GM23338 (cell line): ENCODE results near the gene ZKSCAN8. TPM values are rescaled to one million over a fixed set of nuclear protein-coding genes. Genes with fewer than 3 reads are reported as not detected.

Experiments
- ATAC-seq: fragments of 200-7000 bp; cut with Tn5 transposase; 3 replicates; pipeline ENCODE4 v1.9.1; 2020
- DNase-seq: peaks from one replicate; pipeline ENCODE4 v3.0.0-alpha.2; 2015; ENCODE audit warnings: low spot score
- H2AFZ ChIP-seq: fragments of 200-600 bp; sonication (generic); 2 replicates; pipeline ENCODE4 v1.8.0; 2016; ENCODE audit warnings: antibody characterized with exemption, mild to moderate bottlenecking, moderate library complexity
- H3F3A ChIP-seq: fragments of 200-600 bp; sonication (generic); replicated peaks from 2 replicates; pipeline ENCODE4 v1.8.0; 2017; ENCODE audit warnings: antibody characterized with exemption, mixed run types, low read depth
- H3K27ac ChIP-seq: fragments of 200-600 bp; sonication (generic); 2 replicates; pipeline ENCODE4 v1.6.1; 2016; ENCODE audit warnings: low read depth
- H3K27me3 ChIP-seq: fragments of 200-600 bp; sonication (generic); 2 replicates; pipeline ENCODE4 v1.8.0; 2016; ENCODE audit warnings: mild to moderate bottlenecking, mixed run types, moderate library complexity; ENCODE audit not compliant: insufficient read depth
- H3K36me3 ChIP-seq: fragments of 200-600 bp; sonication (generic); 2 replicates; pipeline ENCODE4 v1.8.0; 2016; ENCODE audit warnings: mild to moderate bottlenecking; ENCODE audit not compliant: insufficient read depth
- H3K4me1 ChIP-seq: fragments of 200-600 bp; sonication (generic); 2 replicates; pipeline ENCODE4 v1.8.0; 2016; ENCODE audit warnings: mild to moderate bottlenecking, moderate library complexity; ENCODE audit not compliant: insufficient read depth
- H3K4me2 ChIP-seq: fragments of 200-600 bp; sonication (generic); 2 replicates; pipeline ENCODE4 v1.7.1; 2017; ENCODE audit warnings: mixed run types
- H3K4me3 ChIP-seq: fragments of 200-600 bp; sonication (generic); 2 replicates; pipeline ENCODE4 v1.6.1; 2016; ENCODE audit warnings: mixed run types
- H3K79me2 ChIP-seq: fragments of 200-600 bp; sonication (generic); replicated peaks from 2 replicates; pipeline ENCODE4 v1.8.0; 2017; ENCODE audit warnings: mild to moderate bottlenecking; ENCODE audit not compliant: insufficient read depth
- H3K9me2 ChIP-seq: fragments of 200-600 bp; sonication (generic); 2 replicates; pipeline ENCODE4 v1.8.0; 2017; ENCODE audit not compliant: insufficient read depth
- H4K20me1 ChIP-seq: fragments of 200-600 bp; sonication (generic); replicated peaks from 2 replicates; pipeline ENCODE4 v1.8.0; 2017; ENCODE audit warnings: mild to moderate bottlenecking; ENCODE audit not compliant: insufficient read depth
- H3K27ac Mint-ChIP-seq: 2 replicates; pipeline ENCODE4 v1.8.0; 2020; ENCODE audit warnings: inconsistent platforms, mild to moderate bottlenecking, moderate library complexity, mixed read lengths
- H3K27me3 Mint-ChIP-seq: 3 replicates; pipeline ENCODE4 v1.8.0; 2022; ENCODE audit warnings: low read depth, mild to moderate bottlenecking, moderate library complexity, mixed read lengths, inconsistent platforms; ENCODE audit not compliant: insufficient read depth, poor library complexity
- H3K36me3 Mint-ChIP-seq: 3 replicates; pipeline ENCODE4 v1.8.0; 2021; ENCODE audit warnings: low read depth, mild to moderate bottlenecking, inconsistent platforms, moderate library complexity, mixed read lengths
- H3K4me1 Mint-ChIP-seq: 3 replicates; pipeline ENCODE4 v1.8.0; 2020; ENCODE audit warnings: mild to moderate bottlenecking, inconsistent platforms, mixed read lengths
- H3K4me3 Mint-ChIP-seq: 3 replicates; pipeline ENCODE4 v1.8.0; 2021; ENCODE audit warnings: moderate library complexity, mild to moderate bottlenecking, inconsistent platforms, mixed read lengths
- H3K9me3 Mint-ChIP-seq: 3 replicates; pipeline ENCODE4 v1.8.0; 2020; ENCODE audit warnings: moderate library complexity, mild to moderate bottlenecking, inconsistent platforms, mixed read lengths
- CREB1 ChIP-seq: fragments of 250-450 bp; sonication (Bioruptor Pico); IDR thresholded peaks from 2 replicates; pipeline ENCODE4 v1.5.0; 2020; ENCODE audit warnings: low read depth, mild to moderate bottlenecking, moderate library complexity
- EZH2 ChIP-seq: fragments of 200-600 bp; sonication (generic); IDR thresholded peaks from one replicate; pipeline ENCODE4 v1.8.0; 2017; ENCODE audit warnings: antibody characterized with exemption, mild to moderate bottlenecking, low read depth; ENCODE audit not compliant: unreplicated experiment
- NANOG ChIP-seq: IDR thresholded peaks from 2 replicates; pipeline ENCODE4 v1.6.1; 2016; ENCODE audit warnings: antibody characterized with exemption, borderline replicate concordance
- POLR2AphosphoS5 ChIP-seq: IDR thresholded peaks from 2 replicates; pipeline ENCODE4 v1.6.1; 2016; ENCODE audit warnings: antibody characterized with exemption, low read depth
- STAT1 ChIP-seq: IDR thresholded peaks from one replicate; pipeline ENCODE4 v1.6.1; 2016; ENCODE audit warnings: antibody characterized with exemption; ENCODE audit not compliant: unreplicated experiment
- ZNF114 ChIP-seq: fragments of 250-450 bp; sonication (Bioruptor Pico); IDR thresholded peaks from 2 replicates; pipeline ENCODE4 v1.5.0; 2020; ENCODE audit warnings: mild to moderate bottlenecking, moderate library complexity
- polyA plus RNA-seq: library from polyadenylated mRNA; unstranded; fragments of >200 nt; fragmentation: Nextera tagmentation; extraction: Ambion mirVana; gene quantifications from 2 replicates; pipeline ENCODE4 v1.2.1, GENCODE V29; 2016
- total RNA-seq: library from RNA; depleted of rRNA; stranded (reverse); fragments of >200 nt; shearing (Covaris generic); gene quantifications from 2 replicates; pipeline ENCODE4 v1.2.3, GENCODE V29; 2014
- TF ChIP-seq, protein P1 (sequence below), 2 experiments: fragments of 200-600 bp in 1 of 2; sonication (generic) in 1 of 2; conservative IDR thresholded peaks; 2 replicates each; pipeline versions ENCODE4 v1.5.1 to v1.6.1; 2016 to 2017; ENCODE audit warnings: antibody characterized with exemption in 2 of 2, low read depth in 2 of 2, mild to moderate bottlenecking in 2 of 2, moderate library complexity in 1 of 2
- TF ChIP-seq, protein P2 (sequence below): IDR thresholded peaks from 2 replicates; pipeline ENCODE4 v1.6.1; 2016; ENCODE audit warnings: antibody characterized with exemption
- TF ChIP-seq, protein P3 (sequence below): IDR thresholded peaks from one replicate; pipeline ENCODE4 v1.6.1; 2018; ENCODE audit warnings: antibody characterized with exemption; ENCODE audit not compliant: unreplicated experiment

The ZKSCAN8 gene
- total and polyA plus RNA-seq, 2 experiments from 2014 or later = 4.2 to 22.6 TPM

DNA sequence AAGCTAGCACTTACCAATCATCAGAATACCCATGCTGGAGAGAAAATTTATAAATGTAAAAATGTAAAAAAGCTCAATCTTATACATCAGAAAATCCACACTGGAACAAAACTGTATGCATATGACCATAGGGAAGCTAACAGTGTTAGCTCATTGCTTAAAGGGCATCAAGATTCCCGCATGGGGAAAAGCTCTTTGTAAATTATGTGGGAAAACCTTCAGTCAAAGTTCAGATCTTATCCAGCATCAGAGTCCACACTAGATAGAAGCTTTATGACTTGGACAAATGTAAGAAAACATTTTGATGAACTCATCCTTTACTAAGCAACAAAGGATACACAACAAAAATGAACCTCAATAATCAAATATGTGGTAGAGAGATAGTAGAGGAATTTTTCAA, 34.7 kb downstream of the ZKSCAN8 start:
- Histone ChIP-seq H3K27me3 (peaks cover 21% of the 10 kb centered on the region; the same call in 1 of the 2 replicates), H3K4me2 (no peak overlapping the region), H3K27ac (no peak overlapping the region), H2AFZ (no peak overlapping the region), H3K4me3 (no peak overlapping the region), H3F3A (no peaks in the 10 kb centered on the region), H3K79me2 (no peaks in the 10 kb centered on the region), H4K20me1 (no peaks in the 10 kb centered on the region), H3K9me2 (no peaks in the 10 kb centered on the region; the same call in 1 of the 2 replicates), H3K36me3 (no peaks in the 10 kb centered on the region), H3K4me1 (no peaks in the 10 kb centered on the region)
- DNase-seq (no peak), ATAC-seq (no peak)
- H3K4me1 Mint-ChIP-seq = no peaks in the 10 kb centered on the region
- H3K27ac Mint-ChIP-seq = no peak overlapping the region
- TF ChIP-seq EZH2 = no peak
- TF ChIP-seq NANOG = no peak
- TF ChIP-seq CREB1 (CRISPR knock-in tag) = no peak
- TF ChIP-seq, protein P1, sequence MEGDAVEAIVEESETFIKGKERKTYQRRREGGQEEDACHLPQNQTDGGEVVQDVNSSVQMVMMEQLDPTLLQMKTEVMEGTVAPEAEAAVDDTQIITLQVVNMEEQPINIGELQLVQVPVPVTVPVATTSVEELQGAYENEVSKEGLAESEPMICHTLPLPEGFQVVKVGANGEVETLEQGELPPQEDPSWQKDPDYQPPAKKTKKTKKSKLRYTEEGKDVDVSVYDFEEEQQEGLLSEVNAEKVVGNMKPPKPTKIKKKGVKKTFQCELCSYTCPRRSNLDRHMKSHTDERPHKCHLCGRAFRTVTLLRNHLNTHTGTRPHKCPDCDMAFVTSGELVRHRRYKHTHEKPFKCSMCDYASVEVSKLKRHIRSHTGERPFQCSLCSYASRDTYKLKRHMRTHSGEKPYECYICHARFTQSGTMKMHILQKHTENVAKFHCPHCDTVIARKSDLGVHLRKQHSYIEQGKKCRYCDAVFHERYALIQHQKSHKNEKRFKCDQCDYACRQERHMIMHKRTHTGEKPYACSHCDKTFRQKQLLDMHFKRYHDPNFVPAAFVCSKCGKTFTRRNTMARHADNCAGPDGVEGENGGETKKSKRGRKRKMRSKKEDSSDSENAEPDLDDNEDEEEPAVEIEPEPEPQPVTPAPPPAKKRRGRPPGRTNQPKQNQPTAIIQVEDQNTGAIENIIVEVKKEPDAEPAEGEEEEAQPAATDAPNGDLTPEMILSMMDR (conservative IDR thresholded peaks at IDR 0.05; ENCODE audit: low read depth in 2 of 2) = no peak
- no peak for TF ChIP-seq POLR2AphosphoS5
- TF ChIP-seq, protein P2, sequence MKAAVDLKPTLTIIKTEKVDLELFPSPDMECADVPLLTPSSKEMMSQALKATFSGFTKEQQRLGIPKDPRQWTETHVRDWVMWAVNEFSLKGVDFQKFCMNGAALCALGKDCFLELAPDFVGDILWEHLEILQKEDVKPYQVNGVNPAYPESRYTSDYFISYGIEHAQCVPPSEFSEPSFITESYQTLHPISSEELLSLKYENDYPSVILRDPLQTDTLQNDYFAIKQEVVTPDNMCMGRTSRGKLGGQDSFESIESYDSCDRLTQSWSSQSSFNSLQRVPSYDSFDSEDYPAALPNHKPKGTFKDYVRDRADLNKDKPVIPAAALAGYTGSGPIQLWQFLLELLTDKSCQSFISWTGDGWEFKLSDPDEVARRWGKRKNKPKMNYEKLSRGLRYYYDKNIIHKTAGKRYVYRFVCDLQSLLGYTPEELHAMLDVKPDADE = no peak
- TF ChIP-seq STAT1 = no peak
- no peak for TF ChIP-seq ZNF114 (CRISPR knock-in tag)
- TF ChIP-seq, protein P3, sequence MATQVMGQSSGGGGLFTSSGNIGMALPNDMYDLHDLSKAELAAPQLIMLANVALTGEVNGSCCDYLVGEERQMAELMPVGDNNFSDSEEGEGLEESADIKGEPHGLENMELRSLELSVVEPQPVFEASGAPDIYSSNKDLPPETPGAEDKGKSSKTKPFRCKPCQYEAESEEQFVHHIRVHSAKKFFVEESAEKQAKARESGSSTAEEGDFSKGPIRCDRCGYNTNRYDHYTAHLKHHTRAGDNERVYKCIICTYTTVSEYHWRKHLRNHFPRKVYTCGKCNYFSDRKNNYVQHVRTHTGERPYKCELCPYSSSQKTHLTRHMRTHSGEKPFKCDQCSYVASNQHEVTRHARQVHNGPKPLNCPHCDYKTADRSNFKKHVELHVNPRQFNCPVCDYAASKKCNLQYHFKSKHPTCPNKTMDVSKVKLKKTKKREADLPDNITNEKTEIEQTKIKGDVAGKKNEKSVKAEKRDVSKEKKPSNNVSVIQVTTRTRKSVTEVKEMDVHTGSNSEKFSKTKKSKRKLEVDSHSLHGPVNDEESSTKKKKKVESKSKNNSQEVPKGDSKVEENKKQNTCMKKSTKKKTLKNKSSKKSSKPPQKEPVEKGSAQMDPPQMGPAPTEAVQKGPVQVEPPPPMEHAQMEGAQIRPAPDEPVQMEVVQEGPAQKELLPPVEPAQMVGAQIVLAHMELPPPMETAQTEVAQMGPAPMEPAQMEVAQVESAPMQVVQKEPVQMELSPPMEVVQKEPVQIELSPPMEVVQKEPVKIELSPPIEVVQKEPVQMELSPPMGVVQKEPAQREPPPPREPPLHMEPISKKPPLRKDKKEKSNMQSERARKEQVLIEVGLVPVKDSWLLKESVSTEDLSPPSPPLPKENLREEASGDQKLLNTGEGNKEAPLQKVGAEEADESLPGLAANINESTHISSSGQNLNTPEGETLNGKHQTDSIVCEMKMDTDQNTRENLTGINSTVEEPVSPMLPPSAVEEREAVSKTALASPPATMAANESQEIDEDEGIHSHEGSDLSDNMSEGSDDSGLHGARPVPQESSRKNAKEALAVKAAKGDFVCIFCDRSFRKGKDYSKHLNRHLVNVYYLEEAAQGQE = no peak
- no peaks in the 10 kb centered on the region; the same call in 2 of the 3 replicates for H3K36me3 Mint-ChIP-seq
- peaks cover 2% of the 10 kb centered on the region; the same call in 1 of the 3 replicates for H3K9me3 Mint-ChIP-seq
- H3K4me3 Mint-ChIP-seq = no peak overlapping the region
- H3K27me3 Mint-ChIP-seq = peaks cover 2% of the 10 kb centered on the region

DNA sequence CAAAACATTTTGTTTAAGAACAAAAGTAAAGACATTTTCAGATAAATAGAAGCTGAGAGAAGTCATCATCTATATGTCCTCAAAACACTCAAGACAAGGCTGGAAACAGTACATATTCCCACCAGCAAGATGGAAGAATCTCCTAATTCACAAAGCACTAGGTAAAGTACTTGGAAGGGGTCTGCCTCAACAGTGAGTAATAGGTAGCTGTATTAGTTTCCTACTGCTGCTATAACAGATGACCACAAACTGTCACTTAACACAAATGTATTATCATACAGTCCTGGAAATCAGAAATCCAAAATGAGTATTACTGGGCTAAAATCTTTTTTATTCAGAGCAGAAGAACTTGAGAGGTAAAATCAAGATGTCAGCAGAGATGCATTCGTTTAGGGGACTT, 40.6 kb downstream of the ZKSCAN8 start:
- Histone ChIP-seq H3K36me3 (no peaks in the 10 kb centered on the region), H3K4me1 (no peaks in the 10 kb centered on the region), H3F3A (no peaks in the 10 kb centered on the region), H3K27me3 (no peaks in the 10 kb centered on the region), H3K27ac (no peak overlapping the region), H3K4me3 (no peak overlapping the region), H4K20me1 (no peaks in the 10 kb centered on the region), H3K79me2 (no peaks in the 10 kb centered on the region), H3K4me2 (no peak overlapping the region), H2AFZ (no peak overlapping the region), H3K9me2 (no peaks in the 10 kb centered on the region)
- Mint-ChIP-seq H3K27me3 (peaks cover 2% of the 10 kb centered on the region), H3K9me3 (peaks cover 15% of the 10 kb centered on the region), H3K4me1 (no peaks in the 10 kb centered on the region), H3K36me3 (no peaks in the 10 kb centered on the region; the same call in 2 of the 3 replicates), H3K4me3 (no peak overlapping the region), H3K27ac (no peak overlapping the region)
- ATAC-seq (no peak), DNase-seq (no peak)
- TF ChIP-seq, protein P1 (conservative IDR thresholded peaks at IDR 0.05; ENCODE audit: low read depth in 2 of 2) = no peak
